Panc1 (cell line): Measurements from ENCODE around the gene GIMAP6. TPM values are rescaled to one million over a fixed set of nuclear protein-coding genes. Genes with fewer than 3 reads are reported as not detected.
"Not testable (repeated sequence)": the region's sequence is repeated elsewhere in the genome, so short reads cannot be mapped to it uniquely, and the experiment has no call there.

Experiments used
- ATAC-seq: fragments of 200-7000 bp; cut with Tn5 transposase; 2 replicates; pipeline ENCODE4 v1.9.1; 2020; ENCODE audit warnings: mild to moderate bottlenecking, moderate library complexity
- BruUV-seq: library from RNA; stranded (reverse); fragments of 400-500 nt; replicated peaks from 2 replicates; lab custom pipeline; 2021; lab: Mats Ljungman, UMichigan
- CTCF ChIA-PET: fragments of 300-600 bp; sonication (Branson Sonifier 250); formaldehyde crosslinking; loops from one replicate; lab custom pipeline; 2022; ENCODE audit warnings: antibody characterized with exemption; lab: Charles Lee
- POLR2A ChIA-PET: fragments of 300-600 bp; sonication (Branson Sonifier 250); formaldehyde crosslinking; loops from one replicate; lab custom pipeline; 2022; ENCODE audit warnings: antibody characterized with exemption; lab: Charles Lee
- DNase-seq: peaks from one replicate; pipeline ENCODE4 v3.0.0-alpha.2; 2010; ENCODE audit warnings: low read depth, low spot score
- H3K27ac ChIP-seq: 2 replicates; pipeline ENCODE4 v1.5.1; 2011; ENCODE audit warnings: mild to moderate bottlenecking, low read length, inconsistent platforms
- H3K27me3 ChIP-seq: fragments of 200-500 bp; sonication (Bioruptor generic); 2 replicates; pipeline ENCODE4 v1.6.0; 2014; ENCODE audit warnings: low read length, inconsistent platforms; ENCODE audit not compliant: control insufficient read depth, insufficient read depth
- H3K36me3 ChIP-seq: fragments of 200-500 bp; sonication (Bioruptor generic); 2 replicates; pipeline ENCODE4 v1.5.1; 2014; ENCODE audit warnings: inconsistent platforms, mild to moderate bottlenecking, low read length, moderate library complexity; ENCODE audit not compliant: control insufficient read depth, insufficient read depth
- H3K4me1 ChIP-seq: 2 replicates; pipeline ENCODE4 v1.5.1; 2011; ENCODE audit warnings: inconsistent platforms, mild to moderate bottlenecking, low read length, moderate library complexity; ENCODE audit not compliant: control insufficient read depth, insufficient read depth
- H3K4me3 ChIP-seq, 2 experiments: 2 replicates each; pipeline ENCODE4 v1.5.1; 2011 to 2012; ENCODE audit warnings: low read depth in 2 of 2, low read length in 2 of 2, mild to moderate bottlenecking in 2 of 2, inconsistent platforms in 1 of 2, moderate library complexity in 1 of 2
- H3K9me3 ChIP-seq: fragments of 200-500 bp; sonication (Bioruptor generic); 2 replicates; pipeline ENCODE4 v1.5.1; 2014; ENCODE audit warnings: low read depth, mild to moderate bottlenecking, inconsistent platforms, low read length, moderate library complexity; ENCODE audit not compliant: control insufficient read depth, insufficient read depth
- POLR2AphosphoS5 ChIP-seq: IDR thresholded peaks from 2 replicates; pipeline ENCODE4 v1.6.1; 2012; ENCODE audit warnings: mild to moderate bottlenecking, low read depth, low read length, moderate library complexity
- SIN3A ChIP-seq: IDR thresholded peaks from 2 replicates; pipeline ENCODE4 v1.6.1; 2012; ENCODE audit warnings: low read depth, mild to moderate bottlenecking, low read length, moderate library complexity, borderline replicate concordance; ENCODE audit not compliant: insufficient read depth
- TCF7L2 ChIP-seq: IDR thresholded peaks from 2 replicates; pipeline ENCODE4 v1.6.1; 2011; ENCODE audit warnings: mild to moderate bottlenecking, low read depth, low read length, inconsistent platforms
- in situ Hi-C: cut with HindIII; loops from 2 replicates; pipeline ENCODE4 v1.10.0; 2016; ENCODE audit warnings: low sequenced_read_pairs, low pct_unique_long_range_greater_than_20kb
- intact Hi-C: fragments of 100-400 bp; cut with micrococcal nuclease; formaldehyde crosslinking; loops from one replicate; pipeline ENCODE4 v1.10.0; 2022; ENCODE audit not compliant: unreplicated experiment
- total RNA-seq: library from RNA; stranded (reverse); gene quantifications from one replicate; pipeline ENCODE4 v1.2.1, GENCODE V29; 2021; ENCODE audit not compliant: unreplicated experiment
- TF ChIP-seq, protein P1 (sequence below), 2 experiments: IDR thresholded peaks; 2 replicates each; pipeline ENCODE4 v1.6.1; 2011 to 2012; ENCODE audit warnings: low read depth in 2 of 2, control low read depth in 1 of 2, low read length in 1 of 2, mild to moderate bottlenecking in 1 of 2, moderate library complexity in 1 of 2; ENCODE audit not compliant: insufficient read depth in 1 of 2
- TF ChIP-seq, protein P2 (sequence below): fragments of 450-650 bp; IDR thresholded peaks from 2 replicates; pipeline ENCODE4 v1.5.1; 2017; ENCODE audit warnings: mild to moderate bottlenecking

GIMAP6 gene
- total RNA-seq, 1 experiment from 2014 or later: 0.23 TPM

DNA sequence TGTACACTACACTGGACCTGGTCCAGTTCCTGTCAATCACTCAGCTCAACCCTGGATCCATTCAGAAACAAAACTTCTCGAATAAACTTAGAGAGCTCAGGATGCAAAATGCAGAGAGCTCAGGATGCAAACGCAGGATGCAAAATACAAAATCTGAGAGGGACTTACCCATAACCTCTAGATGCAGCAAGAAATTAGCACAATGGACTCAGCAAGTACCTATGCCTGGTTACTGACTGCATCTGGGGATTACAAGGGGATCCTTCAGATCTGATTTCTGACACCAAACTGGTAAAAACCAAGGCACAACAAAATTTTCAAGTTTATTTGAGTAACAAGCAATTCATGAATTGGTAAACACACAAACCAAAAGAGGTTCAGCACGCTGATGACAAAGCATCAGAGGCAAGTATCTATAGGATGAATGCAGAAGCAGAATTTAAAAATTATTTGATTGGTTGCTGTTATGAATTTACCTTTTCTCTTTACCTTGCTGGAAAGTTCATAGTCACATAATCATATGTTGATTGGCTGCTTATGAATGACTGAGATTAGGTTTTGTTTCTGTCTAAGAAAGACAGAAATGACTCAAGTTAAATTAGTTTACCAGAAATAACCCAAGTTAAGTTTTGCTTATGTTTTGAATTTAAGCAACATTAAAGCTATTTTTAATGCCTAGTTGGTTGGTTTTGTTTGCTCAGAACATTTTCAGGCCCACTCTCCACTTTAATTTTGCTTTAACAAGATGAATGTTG lies 11.4 kb downstream of the GIMAP6 start:
- Histone ChIP-seq H3K4me1 (no peaks in the 10 kb centered on the region), H3K27me3 (peaks cover 2% of the 10 kb centered on the region; the same call in 1 of the 2 replicates), H3K4me3 (no peak overlapping the region), H3K27ac (no peak overlapping the region), H3K36me3 (no peaks in the 10 kb centered on the region), H3K9me3 (no peaks in the 10 kb centered on the region)
- in situ Hi-C loops: no loop called here
- no TSS peak for BruUV-seq
- ChIA-PET CTCF (no interaction called here), POLR2A (no interaction called here)
- TF ChIP-seq TCF7L2: no peak
- TF ChIP-seq POLR2AphosphoS5: no peak
- TF ChIP-seq SIN3A: no peak
- TF ChIP-seq, protein P1, sequence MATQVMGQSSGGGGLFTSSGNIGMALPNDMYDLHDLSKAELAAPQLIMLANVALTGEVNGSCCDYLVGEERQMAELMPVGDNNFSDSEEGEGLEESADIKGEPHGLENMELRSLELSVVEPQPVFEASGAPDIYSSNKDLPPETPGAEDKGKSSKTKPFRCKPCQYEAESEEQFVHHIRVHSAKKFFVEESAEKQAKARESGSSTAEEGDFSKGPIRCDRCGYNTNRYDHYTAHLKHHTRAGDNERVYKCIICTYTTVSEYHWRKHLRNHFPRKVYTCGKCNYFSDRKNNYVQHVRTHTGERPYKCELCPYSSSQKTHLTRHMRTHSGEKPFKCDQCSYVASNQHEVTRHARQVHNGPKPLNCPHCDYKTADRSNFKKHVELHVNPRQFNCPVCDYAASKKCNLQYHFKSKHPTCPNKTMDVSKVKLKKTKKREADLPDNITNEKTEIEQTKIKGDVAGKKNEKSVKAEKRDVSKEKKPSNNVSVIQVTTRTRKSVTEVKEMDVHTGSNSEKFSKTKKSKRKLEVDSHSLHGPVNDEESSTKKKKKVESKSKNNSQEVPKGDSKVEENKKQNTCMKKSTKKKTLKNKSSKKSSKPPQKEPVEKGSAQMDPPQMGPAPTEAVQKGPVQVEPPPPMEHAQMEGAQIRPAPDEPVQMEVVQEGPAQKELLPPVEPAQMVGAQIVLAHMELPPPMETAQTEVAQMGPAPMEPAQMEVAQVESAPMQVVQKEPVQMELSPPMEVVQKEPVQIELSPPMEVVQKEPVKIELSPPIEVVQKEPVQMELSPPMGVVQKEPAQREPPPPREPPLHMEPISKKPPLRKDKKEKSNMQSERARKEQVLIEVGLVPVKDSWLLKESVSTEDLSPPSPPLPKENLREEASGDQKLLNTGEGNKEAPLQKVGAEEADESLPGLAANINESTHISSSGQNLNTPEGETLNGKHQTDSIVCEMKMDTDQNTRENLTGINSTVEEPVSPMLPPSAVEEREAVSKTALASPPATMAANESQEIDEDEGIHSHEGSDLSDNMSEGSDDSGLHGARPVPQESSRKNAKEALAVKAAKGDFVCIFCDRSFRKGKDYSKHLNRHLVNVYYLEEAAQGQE (IDR thresholded peaks at IDR 0.05; ENCODE audit: insufficient read depth in 1 of 2, low read depth in 2 of 2, low read length in 1 of 2): no peak
- TF ChIP-seq, protein P2, sequence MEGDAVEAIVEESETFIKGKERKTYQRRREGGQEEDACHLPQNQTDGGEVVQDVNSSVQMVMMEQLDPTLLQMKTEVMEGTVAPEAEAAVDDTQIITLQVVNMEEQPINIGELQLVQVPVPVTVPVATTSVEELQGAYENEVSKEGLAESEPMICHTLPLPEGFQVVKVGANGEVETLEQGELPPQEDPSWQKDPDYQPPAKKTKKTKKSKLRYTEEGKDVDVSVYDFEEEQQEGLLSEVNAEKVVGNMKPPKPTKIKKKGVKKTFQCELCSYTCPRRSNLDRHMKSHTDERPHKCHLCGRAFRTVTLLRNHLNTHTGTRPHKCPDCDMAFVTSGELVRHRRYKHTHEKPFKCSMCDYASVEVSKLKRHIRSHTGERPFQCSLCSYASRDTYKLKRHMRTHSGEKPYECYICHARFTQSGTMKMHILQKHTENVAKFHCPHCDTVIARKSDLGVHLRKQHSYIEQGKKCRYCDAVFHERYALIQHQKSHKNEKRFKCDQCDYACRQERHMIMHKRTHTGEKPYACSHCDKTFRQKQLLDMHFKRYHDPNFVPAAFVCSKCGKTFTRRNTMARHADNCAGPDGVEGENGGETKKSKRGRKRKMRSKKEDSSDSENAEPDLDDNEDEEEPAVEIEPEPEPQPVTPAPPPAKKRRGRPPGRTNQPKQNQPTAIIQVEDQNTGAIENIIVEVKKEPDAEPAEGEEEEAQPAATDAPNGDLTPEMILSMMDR: no peak
- ATAC-seq (no peak), DNase-seq (no peak)
- intact Hi-C loops: no loop called here

DNA sequence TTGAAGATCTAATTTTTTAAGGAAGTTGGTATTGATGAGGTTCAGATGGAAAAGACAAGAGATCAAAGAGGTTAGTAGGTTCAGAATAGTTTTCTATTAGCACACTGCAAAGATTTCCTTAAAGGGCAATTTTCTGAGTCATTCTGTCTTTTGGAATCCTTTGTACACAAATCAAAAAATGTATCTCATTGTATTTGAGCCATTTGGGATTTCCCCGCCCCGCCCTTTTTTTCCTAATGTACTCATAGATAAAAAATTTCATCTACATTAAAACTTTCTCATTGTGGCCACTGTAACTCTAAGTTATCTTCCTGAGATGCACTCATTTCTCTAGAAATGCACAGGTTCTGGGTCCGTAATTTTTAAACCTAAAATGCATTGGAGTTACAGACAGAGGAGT lies 12.1 kb downstream of the GIMAP6 start:
- Histone ChIP-seq H3K4me3 (no peak overlapping the region), H3K27ac (no peak overlapping the region), H3K27me3 (no peaks in the 10 kb centered on the region; the same call in 1 of the 2 replicates), H3K9me3 (no peaks in the 10 kb centered on the region), H3K4me1 (no peaks in the 10 kb centered on the region), H3K36me3 (no peaks in the 10 kb centered on the region)
- intact Hi-C loops: no loop called here
- DNase-seq (no peak), ATAC-seq (no peak)
- POLR2A ChIA-PET: no interaction called here
- CTCF ChIA-PET: no interaction called here
- BruUV-seq: no TSS peak
- TF ChIP-seq TCF7L2: no peak
- TF ChIP-seq, protein P2: no peak
- no peak for TF ChIP-seq POLR2AphosphoS5
- TF ChIP-seq, protein P1 (IDR thresholded peaks at IDR 0.05; ENCODE audit: insufficient read depth in 1 of 2, low read depth in 2 of 2, low read length in 1 of 2): no peak
- no peak for TF ChIP-seq SIN3A
- in situ Hi-C loops: no loop called here

DNA sequence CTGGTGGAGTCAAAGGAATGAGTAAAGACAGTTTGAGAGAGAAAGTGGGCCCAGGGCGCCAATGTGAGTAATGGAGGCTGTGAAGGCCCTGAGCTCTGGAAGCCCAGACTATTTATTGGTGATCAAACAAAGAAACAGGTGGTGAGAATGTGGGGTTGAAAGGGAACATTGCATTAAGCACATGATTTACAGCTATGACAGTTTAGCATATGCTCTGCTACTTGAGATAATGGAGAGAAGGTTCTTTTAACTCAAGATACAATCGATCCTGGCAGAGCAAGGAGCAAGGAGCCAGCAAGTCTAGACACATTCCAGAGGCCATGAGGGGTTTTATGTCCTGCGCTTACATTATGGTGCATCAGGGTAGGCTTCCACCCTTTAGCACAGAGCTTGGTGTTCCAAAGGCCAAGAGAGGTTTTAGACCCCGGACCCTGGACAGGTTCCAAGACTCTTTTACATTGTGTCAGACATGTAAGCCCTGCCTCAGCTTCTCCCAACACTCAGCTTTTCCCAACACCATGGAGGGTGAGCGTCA lies 16.9 kb downstream of the GIMAP6 start:
- H3K27me3 ChIP-seq, H3K27ac ChIP-seq, ATAC-seq, H3K4me3 ChIP-seq, CTCF ChIA-PET, DNase-seq, BruUV-seq, POLR2A ChIA-PET, intact Hi-C loops, in situ Hi-C loops, H3K9me3 ChIP-seq, H3K36me3 ChIP-seq, H3K4me1 ChIP-seq: not testable (repeated sequence)
